Raji (cell line): ENCODE results near the gene PDC.

Experiments used
- POLR2A ChIP-seq: IDR thresholded peaks from 2 replicates; pipeline ENCODE4 v1.6.1; 2011; ENCODE audit warnings: low read depth, low read length, control low read depth; ENCODE audit not compliant: insufficient read depth

The PDC gene

DNA sequence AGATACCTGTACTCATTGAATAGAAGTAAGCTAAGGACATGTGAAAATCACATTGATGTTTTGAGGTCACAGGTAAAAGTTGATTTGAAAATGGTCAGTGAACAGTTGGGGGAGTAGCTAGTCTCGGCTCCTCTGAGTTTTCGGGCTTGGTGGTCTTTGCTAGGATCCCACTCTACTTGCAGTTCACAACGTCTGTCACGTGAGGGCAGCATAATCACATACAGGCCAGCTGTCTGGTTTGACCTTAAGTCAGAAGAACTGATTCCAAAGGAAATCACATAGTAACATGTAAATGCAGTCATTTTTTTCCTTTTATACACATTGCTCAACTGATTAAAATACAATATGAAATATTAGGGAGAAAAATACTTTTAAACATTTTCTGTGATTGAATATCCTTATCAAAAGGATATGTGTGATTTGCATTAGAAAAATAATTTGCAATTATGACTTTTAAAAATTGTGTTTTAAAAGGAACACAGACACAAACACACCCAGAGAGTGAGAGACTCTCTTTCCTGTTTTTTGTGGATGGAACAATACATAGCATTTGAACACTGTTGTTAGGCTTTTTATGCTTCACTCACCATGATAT is 21.8 kb upstream of the PDC start:
- no peak for TF ChIP-seq POLR2A

GRCh38 chr1:186481303-186481888 is 20.5 kb upstream of the PDC start:
- TF ChIP-seq POLR2A, result no peak

DNA sequence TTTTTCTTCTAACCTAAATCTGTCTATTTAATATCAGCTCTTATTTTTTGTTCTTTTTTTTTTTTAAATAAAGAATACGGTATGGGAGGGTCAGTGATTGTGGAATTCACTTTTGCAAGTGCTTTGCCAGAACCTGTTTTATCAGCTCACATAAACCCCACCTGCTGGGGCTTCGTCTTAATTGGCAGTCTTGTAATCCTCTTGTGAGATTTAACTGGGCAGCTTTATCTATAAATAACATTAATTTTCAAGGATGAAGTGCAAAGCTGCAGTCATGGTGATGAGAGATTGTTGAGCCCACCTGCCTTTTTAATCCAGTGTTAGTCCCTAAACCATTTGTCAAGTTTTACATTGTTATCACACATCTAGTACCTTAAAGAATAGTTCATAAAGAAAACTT is 18.2 kb upstream of the PDC start:
- TF ChIP-seq POLR2A, result no peak

GRCh38 chr1:186476264-186477040 is 15.5 kb upstream of the PDC start:
- TF ChIP-seq POLR2A, result no peak

DNA sequence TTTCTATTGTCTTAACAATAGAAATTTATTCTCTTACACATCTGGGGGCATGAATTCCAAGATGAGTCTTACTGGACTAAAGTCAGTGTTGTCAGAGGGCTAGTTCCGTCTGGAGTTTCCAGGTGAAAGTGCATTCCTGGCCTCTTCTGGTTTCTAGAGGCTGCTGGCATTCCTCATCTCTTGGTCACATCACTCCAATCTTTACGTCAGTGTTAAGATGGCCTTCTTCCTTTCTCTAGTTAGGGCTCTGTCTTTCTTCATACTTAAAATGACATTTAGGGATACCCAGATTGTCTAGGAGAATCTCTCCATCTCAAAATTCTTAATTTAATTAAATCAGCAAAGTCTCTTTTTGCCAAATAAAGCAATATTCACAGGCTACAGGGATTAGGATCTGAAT is 13.3 kb upstream of the PDC start:
- TF ChIP-seq POLR2A, result no peak

DNA sequence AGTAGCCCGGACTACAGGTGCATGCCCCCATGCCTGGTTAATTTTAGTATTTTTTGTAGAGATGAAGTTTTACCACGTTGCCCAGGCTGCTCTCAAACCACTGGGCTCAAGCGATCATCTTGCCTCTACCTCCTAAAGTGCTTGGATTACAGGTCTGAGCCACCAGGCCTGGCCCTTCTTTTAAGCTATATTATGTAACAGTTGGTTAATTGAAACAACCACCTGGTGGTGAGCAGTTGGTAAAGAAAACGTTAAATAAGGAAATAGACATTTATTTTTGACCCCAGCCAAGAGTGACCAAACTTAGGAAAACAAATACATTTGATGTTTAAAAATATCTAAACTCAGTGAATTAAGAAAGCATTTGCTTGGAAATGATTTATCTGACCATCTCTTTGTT is 12.1 kb upstream of the PDC start:
- no peak for TF ChIP-seq POLR2A

DNA sequence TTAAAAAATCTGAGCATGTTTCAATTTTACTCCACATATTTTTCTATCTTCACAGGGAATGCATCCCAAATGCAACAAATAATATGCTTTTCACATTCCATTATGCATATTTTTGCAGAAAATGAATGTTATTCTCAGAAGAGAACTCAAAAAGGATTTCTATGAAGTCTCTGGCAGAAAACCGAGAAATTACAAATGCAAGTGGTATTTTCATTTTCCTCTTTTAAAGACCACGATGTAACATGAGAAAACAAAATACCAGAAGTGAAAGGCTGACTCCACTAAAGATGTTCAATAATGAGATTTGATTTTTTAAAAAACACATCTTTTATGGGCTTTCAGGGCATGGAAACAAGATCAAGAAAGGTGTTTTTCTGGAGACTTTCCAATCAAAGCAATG is 5.0 kb upstream of the PDC start:
- TF ChIP-seq POLR2A, result no peak

DNA sequence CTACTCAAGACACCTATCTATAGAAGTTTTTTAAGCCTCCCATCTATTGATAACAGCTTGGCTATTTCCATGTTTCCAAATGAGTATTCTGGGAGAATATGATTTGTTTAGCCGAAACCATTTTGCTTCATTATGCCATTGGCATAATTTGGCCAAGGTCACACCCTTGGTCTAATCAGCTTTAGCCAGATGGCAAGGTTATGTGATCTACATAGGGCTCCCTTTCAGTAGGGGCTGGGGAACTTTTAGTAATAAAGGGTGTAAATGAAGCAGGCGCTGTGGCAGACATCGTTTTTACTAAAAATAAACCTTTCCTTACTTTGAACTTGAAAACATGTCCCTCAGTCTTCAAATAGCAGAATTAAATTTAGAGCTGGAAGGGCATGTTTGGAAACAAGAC is 3.0 kb upstream of the PDC start:
- no peak for TF ChIP-seq POLR2A

DNA sequence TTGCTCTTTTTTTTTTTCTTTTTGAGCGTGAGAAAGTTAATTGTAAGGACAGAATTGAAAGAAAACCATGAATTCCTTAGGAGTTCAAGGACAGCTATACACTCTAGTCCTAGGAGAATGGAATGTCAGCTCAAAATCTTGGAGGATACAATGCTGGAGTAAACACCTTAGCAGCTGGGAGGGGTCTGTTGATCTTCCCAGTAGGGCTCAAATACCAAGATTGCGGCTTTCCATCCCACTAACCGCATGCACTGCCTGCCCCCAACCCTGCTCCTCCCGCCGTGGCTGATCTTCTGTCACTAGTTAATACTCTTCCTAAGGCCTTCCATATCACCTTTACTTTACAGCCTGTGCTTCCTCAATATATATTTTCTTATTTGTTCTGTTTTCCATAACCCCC is 2.6 kb upstream of the PDC start:
- no peak for TF ChIP-seq POLR2A

DNA sequence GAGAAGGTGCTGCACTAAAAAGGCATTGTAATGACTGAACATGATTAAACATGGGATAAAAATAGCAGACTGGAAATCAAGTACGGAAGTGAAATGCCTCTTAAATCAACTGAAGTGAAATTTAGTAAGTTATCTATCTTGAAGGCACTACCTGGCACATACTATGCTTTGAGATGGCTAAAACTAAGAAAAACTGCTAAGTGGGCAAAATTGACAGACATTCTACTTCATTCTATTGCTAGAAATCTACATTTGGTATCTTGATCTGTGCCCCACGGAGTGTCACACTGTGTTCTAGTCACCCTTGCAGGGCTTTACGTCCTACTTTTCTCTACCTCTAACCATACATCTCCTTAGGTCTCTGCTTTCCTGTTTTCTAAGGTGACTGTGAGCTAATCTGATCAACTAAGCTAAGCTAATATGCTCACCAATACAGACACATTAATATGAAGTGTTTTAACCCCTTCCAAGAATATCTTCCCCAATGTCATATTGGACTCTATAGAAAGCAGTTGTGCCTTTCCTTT is 4.1 kb downstream of the PDC start:
- no peak for TF ChIP-seq POLR2A

DNA sequence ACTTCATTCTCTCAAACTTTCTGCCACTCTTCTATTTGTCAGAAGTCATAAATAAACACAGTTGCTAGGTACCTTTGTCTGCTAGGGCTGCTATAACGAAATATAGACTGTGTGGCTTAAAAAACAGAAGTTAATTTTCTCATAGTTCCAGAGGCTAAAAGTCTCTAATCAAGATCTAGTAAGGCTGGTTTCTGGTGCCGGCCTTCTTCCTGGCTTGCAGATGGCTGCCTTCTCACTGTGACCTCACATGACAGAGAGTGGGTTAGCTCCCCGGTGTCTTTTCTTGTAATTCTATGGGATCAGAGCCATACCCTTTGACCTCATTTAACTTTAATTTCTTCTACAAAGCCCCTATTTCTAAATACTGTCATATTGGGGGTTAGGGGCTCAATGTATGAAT is 5.9 kb downstream of the PDC start:
- TF ChIP-seq POLR2A, result no peak

- no peak for TF ChIP-seq POLR2A
These were observed 14.8 kb downstream of the PDC start for GRCh38 chr1:186446152-186446551.

DNA sequence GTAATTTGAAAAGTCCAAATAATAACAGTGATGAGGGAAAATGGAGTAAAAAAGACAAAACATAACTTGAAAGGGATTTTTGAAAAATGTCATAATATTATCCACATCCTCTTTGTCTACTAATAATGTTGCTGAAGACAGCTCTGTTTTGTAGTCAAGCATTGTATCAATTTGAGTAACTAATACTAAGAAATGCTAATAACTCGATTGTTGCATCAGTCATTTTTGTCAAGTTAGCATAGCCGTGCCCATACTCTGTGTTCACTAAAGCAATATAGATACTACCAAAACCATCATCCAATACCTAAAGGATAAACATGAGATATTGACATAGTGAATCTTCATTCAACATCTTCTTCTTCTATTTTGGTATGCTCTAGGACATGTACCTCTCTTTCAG is 17.3 kb downstream of the PDC start:
- no peak for TF ChIP-seq POLR2A

GRCh38 chr1:186442651-186443375 is 18.1 kb downstream of the PDC start:
- TF ChIP-seq POLR2A, result no peak

- TF ChIP-seq POLR2A, result no peak
These were observed 20.3 kb downstream of the PDC start for GRCh38 chr1:186440584-186440983.

- no peak for TF ChIP-seq POLR2A
These were observed 22.3 kb downstream of the PDC start for GRCh38 chr1:186438567-186438966.
